HepG2 (cell line): ENCODE measurements around the gene TRIM62. TPM values are rescaled to one million over a fixed set of nuclear protein-coding genes. Genes with fewer than 3 reads are reported as not detected.

ENCODE experiments used
- GTF2F1 ChIP-seq: fragments of 150-350 bp; IDR thresholded peaks from 2 replicates; pipeline ENCODE4 v1.6.1; 2014; ENCODE audit warnings: low read length
- HIC2 ChIP-seq: sonication (generic); formaldehyde crosslinking; IDR thresholded peaks from 2 replicates; pipeline ENCODE4 v1.9.0; 2022; ENCODE audit warnings: low read depth, missing genetic modification reagents
- LCORL ChIP-seq, 2 experiments: fragments of 450-650 bp in 1 of 2; sonication (generic) in 1 of 2; formaldehyde crosslinking in 1 of 2; IDR thresholded peaks; 2 replicates each; pipeline versions ENCODE4 v1.5.0 to v1.6.1; 2017 to 2020; ENCODE audit warnings: antibody characterized with exemption in 1 of 2, missing genetic modification reagents in 1 of 2
- PPARG ChIP-seq: conservative IDR thresholded peaks from 2 replicates; pipeline ENCODE4 v1.6.1; 2016; ENCODE audit warnings: missing biosample characterization, missing genetic modification reagents
- REPIN1 ChIP-seq: sonication (generic); formaldehyde crosslinking; IDR thresholded peaks from 2 replicates; pipeline ENCODE4 v1.8.0; 2022; ENCODE audit warnings: missing genetic modification reagents, low read depth, mild to moderate bottlenecking, borderline replicate concordance
- SETDB1 ChIP-seq: sonication (generic); formaldehyde crosslinking; IDR thresholded peaks from 2 replicates; pipeline ENCODE4 v1.5.1; 2020; ENCODE audit warnings: missing genetic modification reagents, mild to moderate bottlenecking, borderline replicate concordance
- SOX13 ChIP-seq, 3 experiments: fragments of 450-650 bp in 1 of 3; sonication (generic) in 1 of 3; formaldehyde crosslinking in 1 of 3; IDR thresholded peaks in 2 of 3; conservative IDR thresholded peaks in 1 of 3; 2 replicates each; pipeline versions ENCODE4 v1.5.0 to v1.6.1; 2016 to 2020; ENCODE audit warnings: antibody characterized with exemption in 1 of 3, mild to moderate bottlenecking in 1 of 3, missing compliant biosample characterization in 1 of 3, missing genetic modification reagents in 1 of 3, moderate library complexity in 1 of 3
- ZBTB2 ChIP-seq: sonication (generic); formaldehyde crosslinking; IDR thresholded peaks from 2 replicates; pipeline ENCODE4 v1.8.0; 2022; ENCODE audit warnings: low read depth, missing genetic modification reagents
- ZNF12 ChIP-seq: sonication (generic); formaldehyde crosslinking; IDR thresholded peaks from 2 replicates; pipeline ENCODE4 v1.5.0; 2020; ENCODE audit warnings: missing genetic modification reagents
- ZNF318 ChIP-seq: sonication (generic); formaldehyde crosslinking; IDR thresholded peaks from 2 replicates; pipeline ENCODE4 v1.4.0; 2020; ENCODE audit warnings: mild to moderate bottlenecking, missing genetic modification reagents
- ZNF83 ChIP-seq: sonication (generic); formaldehyde crosslinking; IDR thresholded peaks from 2 replicates; pipeline ENCODE4 v1.4.0; 2020; ENCODE audit warnings: missing genetic modification reagents, mild to moderate bottlenecking, borderline replicate concordance
- ZSCAN20 ChIP-seq: sonication (generic); formaldehyde crosslinking; IDR thresholded peaks from 2 replicates; pipeline ENCODE4 v1.4.0; 2020; ENCODE audit warnings: missing genetic modification reagents, mild to moderate bottlenecking, borderline replicate concordance
- ZSCAN22 ChIP-seq: sonication (generic); formaldehyde crosslinking; IDR thresholded peaks from 2 replicates; pipeline ENCODE4 v1.4.0; 2020; ENCODE audit warnings: mild to moderate bottlenecking, missing genetic modification reagents
- polyA plus RNA-seq, 8 experiments: library from polyadenylated mRNA; depleted of rRNA in 3 of 8; stranded (reverse) in 7 of 8; unstranded in 1 of 8; fragments of >200 nt; fragmentation: Illumina TruSeq in 4 of 8; extraction: Trizol in 4 of 8; gene quantifications; 2 replicates each; pipeline versions ENCODE4 v1.2.1 to v1.2.3, GENCODE V29; 2011 to 2016; ENCODE audit warnings: low read depth in 4 of 8, missing spikeins in 1 of 8, mixed read lengths in 1 of 8; ENCODE audit not compliant: insufficient read depth in 1 of 8
- total RNA-seq, 5 experiments: library from RNA; depleted of rRNA; stranded (reverse); fragments of >200 nt; fragmentation: Illumina TruSeq; extraction: Trizol; gene quantifications; 2 replicates each; pipeline ENCODE4 v1.2.3, GENCODE V29; 2016; ENCODE audit warnings: low read depth in 1 of 5
- TF ChIP-seq, protein P1 (sequence below): sonication (generic); IDR thresholded peaks from 2 replicates; pipeline ENCODE4 v1.6.1; 2016; ENCODE audit warnings: low read depth, borderline replicate concordance

The TRIM62 gene
- total and polyA plus RNA-seq, 2 of the 13 experiments (the other 11 are each of a cell fraction or from before 2014, with no cell fraction given) = 0.53 to 0.57 TPM

DNA sequence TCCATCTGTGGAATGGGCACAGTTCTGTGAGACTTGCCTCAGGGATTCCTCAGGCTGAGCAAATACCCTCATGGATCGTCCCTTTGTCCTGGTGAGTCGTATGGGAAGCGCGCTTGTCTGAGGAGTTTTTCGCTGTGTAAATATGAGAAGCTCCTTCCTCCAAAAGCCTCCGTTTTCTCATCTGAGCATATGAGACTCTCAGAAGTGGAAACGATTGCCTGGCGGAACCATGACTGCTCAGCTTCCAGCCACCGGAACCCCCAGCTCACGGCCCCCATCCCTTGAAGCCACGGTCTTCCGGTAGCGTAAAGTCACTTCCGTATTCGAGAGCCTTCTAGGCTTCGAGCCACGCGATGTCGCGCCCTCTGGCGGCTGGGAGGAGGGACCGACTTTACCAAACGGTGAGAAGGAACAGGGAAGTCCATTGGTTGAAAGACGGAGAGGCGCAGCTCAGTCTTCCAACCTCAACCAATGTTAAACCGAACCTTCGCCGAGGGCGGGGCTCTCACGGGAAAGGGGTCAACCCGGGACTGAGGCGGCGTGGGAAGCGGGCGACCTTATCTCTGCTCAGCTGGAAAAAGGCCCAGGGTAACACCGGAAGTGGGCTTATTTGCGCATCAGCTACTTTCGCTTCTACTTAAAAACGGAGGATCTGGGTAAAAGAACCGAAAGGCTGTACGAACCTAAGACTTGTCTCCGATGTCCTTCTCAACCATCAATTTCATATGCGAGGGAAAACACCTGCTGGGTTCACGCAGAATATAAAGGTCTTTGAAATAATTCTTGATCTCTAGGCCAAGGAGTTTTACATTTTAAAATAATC is 54.6 kb downstream of the TRIM62 start (continued):
- TF ChIP-seq ZBTB2 (peak; percentile 75; the same call in 1 of the 2 replicates), LCORL (IDR thresholded peaks at IDR 0.05) (no peak), LCORL (CRISPR knock-in tag; IDR thresholded peaks at IDR 0.05) (peak; percentile 72; the same call in 1 of the 2 replicates), HIC2 (CRISPR knock-in tag) (no peak), ZNF318 (CRISPR knock-in tag) (peak; percentile 69), REPIN1 (peak; percentile 93; the same call in 1 of the 2 replicates), ZNF12 (CRISPR knock-in tag) (peak; percentile 36; the same call in 1 of the 2 replicates), GTF2F1 (no peak), SETDB1 (CRISPR knock-in tag) (no peak), SOX13 (IDR thresholded peaks at IDR 0.05) (no peak), SOX13 (CRISPR knock-in tag; conservative IDR thresholded peaks at IDR 0.05 in 1 of 2, IDR thresholded peaks at IDR 0.05 in 1 of 2) (peak in 1 of 2 experiments; percentile 52; a peak in 2 of 4 replicates), ZNF83 (CRISPR knock-in tag) (no peak), ZSCAN20 (CRISPR knock-in tag) (0 out of 2 replicates have a peak, but pooled peaks have one; percentile 59), ZSCAN22 (0 out of 2 replicates have a peak, but pooled peaks have one; percentile 44), PPARG (CRISPR knock-in tag) (peak; percentile 77)
- TF ChIP-seq, protein P1, sequence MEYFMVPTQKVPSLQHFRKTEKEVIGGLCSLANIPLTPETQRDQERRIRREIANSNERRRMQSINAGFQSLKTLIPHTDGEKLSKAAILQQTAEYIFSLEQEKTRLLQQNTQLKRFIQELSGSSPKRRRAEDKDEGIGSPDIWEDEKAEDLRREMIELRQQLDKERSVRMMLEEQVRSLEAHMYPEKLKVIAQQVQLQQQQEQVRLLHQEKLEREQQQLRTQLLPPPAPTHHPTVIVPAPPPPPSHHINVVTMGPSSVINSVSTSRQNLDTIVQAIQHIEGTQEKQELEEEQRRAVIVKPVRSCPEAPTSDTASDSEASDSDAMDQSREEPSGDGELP = peak; percentile 98
